Neural cell (in vitro differentiated cells): Measurements from ENCODE around the gene TMEM184B. TPM values are rescaled to one million over a fixed set of nuclear protein-coding genes. Genes with fewer than 3 reads are reported as not detected.

Experiments
- H2AFZ ChIP-seq: fragments of 200-600, 300-800 bp; sonication (generic), shearing (Covaris generic); 2 replicates; pipeline ENCODE4 v1.6.0; 2014; ENCODE audit warnings: low read depth, mild to moderate bottlenecking, antibody characterized with exemption, low read length, moderate library complexity
- H3F3A ChIP-seq: fragments of 200-600 bp; shearing (Covaris generic); 2 replicates; pipeline ENCODE4 v1.6.1; 2016; ENCODE audit warnings: mild to moderate bottlenecking, moderate library complexity, mixed read lengths, antibody characterized with exemption, low read length; ENCODE audit not compliant: insufficient read depth, poor library complexity, severe bottlenecking
- H3K27ac ChIP-seq: fragments of 200-600, 300-800 bp; sonication (generic), shearing (Covaris generic); 2 replicates; pipeline ENCODE4 v1.5.1; 2014; ENCODE audit warnings: mild to moderate bottlenecking, low read length, moderate library complexity
- H3K27me3 ChIP-seq: fragments of 300-800, 200-600 bp; sonication (generic), shearing (Covaris generic); 2 replicates; pipeline ENCODE4 v1.6.0; 2014; ENCODE audit warnings: mild to moderate bottlenecking, low read depth, low read length, moderate library complexity; ENCODE audit not compliant: insufficient read depth
- H3K36me3 ChIP-seq: fragments of 300-800, 200-600 bp; sonication (generic), shearing (Covaris generic); 2 replicates; pipeline ENCODE4 v1.5.1; 2014; ENCODE audit warnings: mild to moderate bottlenecking, antibody characterized with exemption, low read length, moderate library complexity; ENCODE audit not compliant: insufficient read depth
- H3K4me2 ChIP-seq: fragments of 300-800, 200-600 bp; sonication (generic), shearing (Covaris generic); 2 replicates; pipeline ENCODE4 v1.6.0; 2014; ENCODE audit warnings: mild to moderate bottlenecking, low read length
- H3K4me3 ChIP-seq: fragments of 300-800, 200-600 bp; sonication (generic), shearing (Covaris generic); 2 replicates; pipeline ENCODE4 v1.5.1; 2014; ENCODE audit warnings: mild to moderate bottlenecking, low read length, moderate library complexity
- H3K79me2 ChIP-seq: fragments of 200-600 bp; shearing (Covaris generic); replicated peaks from 2 replicates; pipeline ENCODE4 v1.6.0; 2014; ENCODE audit warnings: mild to moderate bottlenecking, low read length, moderate library complexity; ENCODE audit not compliant: insufficient read depth
- H3K9ac ChIP-seq: fragments of 300-800, 200-600 bp; sonication (generic), shearing (Covaris generic); 2 replicates; pipeline ENCODE4 v1.6.1; 2016; ENCODE audit warnings: mild to moderate bottlenecking, low read length, mixed read lengths
- H3K9me2 ChIP-seq: fragments of 200-600 bp; shearing (Covaris generic); 2 replicates; pipeline ENCODE4 v1.6.1; 2016; ENCODE audit warnings: mild to moderate bottlenecking, low read length, mixed read lengths; ENCODE audit not compliant: insufficient read depth
- H3K9me3 ChIP-seq: fragments of 200-600, 300-800 bp; sonication (generic), shearing (Covaris generic); 2 replicates; pipeline ENCODE4 v1.6.1; 2016; ENCODE audit warnings: mild to moderate bottlenecking, mixed run types, low read length, moderate library complexity, mixed read lengths
- H4K20me1 ChIP-seq: fragments of 200-600 bp; shearing (Covaris generic); 2 replicates; pipeline ENCODE4 v1.6.1; 2016; ENCODE audit warnings: mild to moderate bottlenecking, mixed run types; ENCODE audit not compliant: insufficient read depth
- EP300 ChIP-seq: fragments of 450-650 bp; conservative IDR thresholded peaks from 2 replicates; pipeline ENCODE4 v1.6.1; 2014; ENCODE audit warnings: antibody characterized with exemption, mild to moderate bottlenecking, moderate library complexity; ENCODE audit not compliant: poor library complexity, severe bottlenecking
- EZH2 ChIP-seq: fragments of 200-600, 300-800 bp; shearing (Covaris generic), sonication (generic); IDR thresholded peaks from 2 replicates; pipeline ENCODE4 v1.6.1; 2014; ENCODE audit warnings: antibody characterized with exemption, low read length, borderline replicate concordance, mild to moderate bottlenecking; ENCODE audit not compliant: insufficient read depth, poor library complexity, severe bottlenecking
- MXI1 ChIP-seq: fragments of 450-650 bp; conservative IDR thresholded peaks from 2 replicates; pipeline ENCODE4 v1.6.1; 2014; ENCODE audit warnings: antibody characterized with exemption, mild to moderate bottlenecking; ENCODE audit not compliant: poor library complexity, severe bottlenecking
- POLR2AphosphoS5 ChIP-seq: IDR thresholded peaks from 2 replicates; pipeline ENCODE4 v1.6.1; 2012
- RAD21 ChIP-seq: fragments of 450-650 bp; conservative IDR thresholded peaks from 2 replicates; pipeline ENCODE4 v1.6.1; 2014; ENCODE audit warnings: antibody characterized with exemption, mild to moderate bottlenecking, moderate library complexity
- SMC3 ChIP-seq: fragments of 450-650 bp; conservative IDR thresholded peaks from 2 replicates; pipeline ENCODE4 v1.6.1; 2014; ENCODE audit warnings: antibody characterized with exemption, mild to moderate bottlenecking, moderate library complexity; ENCODE audit not compliant: poor library complexity
- TAF1 ChIP-seq: IDR thresholded peaks from 2 replicates; pipeline ENCODE4 v1.6.1; 2012; ENCODE audit warnings: low read depth
- polyA plus RNA-seq: library from polyadenylated mRNA; depleted of rRNA; stranded (reverse); fragments of >200 nt; gene quantifications from 2 replicates; pipeline ENCODE4 v1.2.3, GENCODE V29; 2014
- TF ChIP-seq, protein P1 (sequence below): fragments of 450-650 bp; IDR thresholded peaks from 2 replicates; pipeline ENCODE4 v1.5.1; 2014; ENCODE audit warnings: antibody characterized with exemption, mild to moderate bottlenecking, moderate library complexity; ENCODE audit not compliant: poor library complexity, severe bottlenecking
- TF ChIP-seq, protein P2 (sequence below): IDR thresholded peaks from 2 replicates; pipeline ENCODE4 v1.6.1; 2012; ENCODE audit warnings: borderline replicate concordance

Gene TMEM184B
- polyA plus RNA-seq, 1 donor from 2014 or later: 19.7 TPM

DNA sequence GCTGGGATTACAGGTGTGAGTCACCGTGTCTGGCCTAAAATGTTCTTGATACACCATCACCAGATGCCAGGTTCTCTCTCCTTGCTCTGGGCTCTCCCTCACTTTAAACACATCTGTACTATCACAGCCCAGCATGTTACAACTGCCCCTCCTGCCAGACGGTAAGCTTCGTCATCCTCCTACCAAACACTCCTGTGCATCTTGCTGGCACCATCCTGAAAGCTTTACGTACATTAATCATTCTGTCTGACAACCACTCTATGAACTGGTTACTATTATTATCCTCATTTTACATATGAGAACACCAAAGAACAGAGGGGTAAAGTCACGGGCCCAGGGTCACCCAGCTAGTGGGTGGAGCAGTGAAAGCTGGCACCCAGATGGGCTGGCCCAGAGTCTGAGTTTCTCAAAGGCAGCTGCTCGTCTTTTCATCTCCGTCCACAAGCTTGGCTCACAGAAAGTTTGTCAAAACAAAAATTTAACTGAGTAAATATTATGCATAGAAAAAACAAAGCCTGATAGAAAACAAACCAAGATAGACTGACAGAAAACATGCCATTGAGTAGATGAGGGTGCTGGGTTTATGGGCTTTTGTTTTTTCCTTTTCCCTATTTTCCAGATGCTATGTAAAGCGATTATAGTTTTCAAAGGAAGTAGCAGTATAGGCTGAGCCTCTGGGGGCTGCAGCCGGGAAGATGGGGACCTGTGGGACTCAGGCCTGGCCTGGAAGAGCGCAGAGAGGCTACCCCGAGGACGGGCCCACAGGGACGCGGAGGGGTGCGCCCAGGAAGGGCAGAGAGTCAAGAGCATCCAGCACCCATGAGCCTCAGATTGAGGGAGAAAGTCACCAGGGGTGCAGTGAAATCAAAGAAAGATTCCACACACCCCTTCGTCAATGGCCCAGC, 100.6 kb downstream of the TMEM184B start:
- no peaks in the 10 kb centered on the region for H3K27me3 ChIP-seq
- no peaks in the 10 kb centered on the region for H3F3A ChIP-seq
- H3K4me2 ChIP-seq: no peak overlapping the region
- no peaks in the 10 kb centered on the region for H4K20me1 ChIP-seq
- no peak overlapping the region for H3K27ac ChIP-seq
- no peaks in the 10 kb centered on the region for H3K9me2 ChIP-seq
- no peaks in the 10 kb centered on the region for H3K79me2 ChIP-seq
- H3K4me3 ChIP-seq: no peak overlapping the region
- no peak overlapping the region for H2AFZ ChIP-seq
- H3K9me3 ChIP-seq: no peaks in the 10 kb centered on the region
- no peak for TF ChIP-seq SMC3
- no peak for TF ChIP-seq EP300
- no peak for TF ChIP-seq MXI1
- no peak for TF ChIP-seq TAF1
- TF ChIP-seq RAD21: no peak
- TF ChIP-seq, protein P1, sequence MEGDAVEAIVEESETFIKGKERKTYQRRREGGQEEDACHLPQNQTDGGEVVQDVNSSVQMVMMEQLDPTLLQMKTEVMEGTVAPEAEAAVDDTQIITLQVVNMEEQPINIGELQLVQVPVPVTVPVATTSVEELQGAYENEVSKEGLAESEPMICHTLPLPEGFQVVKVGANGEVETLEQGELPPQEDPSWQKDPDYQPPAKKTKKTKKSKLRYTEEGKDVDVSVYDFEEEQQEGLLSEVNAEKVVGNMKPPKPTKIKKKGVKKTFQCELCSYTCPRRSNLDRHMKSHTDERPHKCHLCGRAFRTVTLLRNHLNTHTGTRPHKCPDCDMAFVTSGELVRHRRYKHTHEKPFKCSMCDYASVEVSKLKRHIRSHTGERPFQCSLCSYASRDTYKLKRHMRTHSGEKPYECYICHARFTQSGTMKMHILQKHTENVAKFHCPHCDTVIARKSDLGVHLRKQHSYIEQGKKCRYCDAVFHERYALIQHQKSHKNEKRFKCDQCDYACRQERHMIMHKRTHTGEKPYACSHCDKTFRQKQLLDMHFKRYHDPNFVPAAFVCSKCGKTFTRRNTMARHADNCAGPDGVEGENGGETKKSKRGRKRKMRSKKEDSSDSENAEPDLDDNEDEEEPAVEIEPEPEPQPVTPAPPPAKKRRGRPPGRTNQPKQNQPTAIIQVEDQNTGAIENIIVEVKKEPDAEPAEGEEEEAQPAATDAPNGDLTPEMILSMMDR: no peak
- TF ChIP-seq EZH2: no peak
- TF ChIP-seq, protein P2, sequence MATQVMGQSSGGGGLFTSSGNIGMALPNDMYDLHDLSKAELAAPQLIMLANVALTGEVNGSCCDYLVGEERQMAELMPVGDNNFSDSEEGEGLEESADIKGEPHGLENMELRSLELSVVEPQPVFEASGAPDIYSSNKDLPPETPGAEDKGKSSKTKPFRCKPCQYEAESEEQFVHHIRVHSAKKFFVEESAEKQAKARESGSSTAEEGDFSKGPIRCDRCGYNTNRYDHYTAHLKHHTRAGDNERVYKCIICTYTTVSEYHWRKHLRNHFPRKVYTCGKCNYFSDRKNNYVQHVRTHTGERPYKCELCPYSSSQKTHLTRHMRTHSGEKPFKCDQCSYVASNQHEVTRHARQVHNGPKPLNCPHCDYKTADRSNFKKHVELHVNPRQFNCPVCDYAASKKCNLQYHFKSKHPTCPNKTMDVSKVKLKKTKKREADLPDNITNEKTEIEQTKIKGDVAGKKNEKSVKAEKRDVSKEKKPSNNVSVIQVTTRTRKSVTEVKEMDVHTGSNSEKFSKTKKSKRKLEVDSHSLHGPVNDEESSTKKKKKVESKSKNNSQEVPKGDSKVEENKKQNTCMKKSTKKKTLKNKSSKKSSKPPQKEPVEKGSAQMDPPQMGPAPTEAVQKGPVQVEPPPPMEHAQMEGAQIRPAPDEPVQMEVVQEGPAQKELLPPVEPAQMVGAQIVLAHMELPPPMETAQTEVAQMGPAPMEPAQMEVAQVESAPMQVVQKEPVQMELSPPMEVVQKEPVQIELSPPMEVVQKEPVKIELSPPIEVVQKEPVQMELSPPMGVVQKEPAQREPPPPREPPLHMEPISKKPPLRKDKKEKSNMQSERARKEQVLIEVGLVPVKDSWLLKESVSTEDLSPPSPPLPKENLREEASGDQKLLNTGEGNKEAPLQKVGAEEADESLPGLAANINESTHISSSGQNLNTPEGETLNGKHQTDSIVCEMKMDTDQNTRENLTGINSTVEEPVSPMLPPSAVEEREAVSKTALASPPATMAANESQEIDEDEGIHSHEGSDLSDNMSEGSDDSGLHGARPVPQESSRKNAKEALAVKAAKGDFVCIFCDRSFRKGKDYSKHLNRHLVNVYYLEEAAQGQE: no peak
- TF ChIP-seq POLR2AphosphoS5: no peak
- no peak overlapping the region for H3K9ac ChIP-seq
- H3K36me3 ChIP-seq: no peaks in the 10 kb centered on the region

DNA sequence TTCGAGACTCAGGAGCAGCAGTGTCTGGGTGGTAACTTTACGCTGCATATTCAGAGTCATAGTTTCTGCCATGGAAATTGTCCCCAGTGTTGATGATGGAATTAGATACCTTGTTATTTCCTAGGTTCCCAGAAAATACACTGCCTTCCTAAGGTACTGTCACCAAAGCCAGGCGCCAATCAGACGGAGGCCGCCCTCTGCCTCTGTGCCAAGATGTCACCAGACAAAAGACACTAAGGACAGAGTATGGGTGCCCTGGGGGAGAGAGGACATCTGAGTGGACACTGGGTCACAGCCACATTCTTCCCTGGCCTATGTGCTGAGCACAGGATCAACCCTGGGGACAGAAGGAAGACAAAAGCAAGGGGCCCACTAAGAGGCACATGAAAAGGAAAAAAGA, 102.3 kb downstream of the TMEM184B start:
- Histone ChIP-seq H3K27me3 (no peaks in the 10 kb centered on the region), H3K79me2 (no peaks in the 10 kb centered on the region), H3F3A (no peaks in the 10 kb centered on the region), H3K9me3 (no peaks in the 10 kb centered on the region), H3K9ac (no peak overlapping the region), H2AFZ (no peak overlapping the region), H3K27ac (no peak overlapping the region), H4K20me1 (no peaks in the 10 kb centered on the region), H3K4me3 (no peak overlapping the region), H3K36me3 (no peaks in the 10 kb centered on the region), H3K9me2 (no peaks in the 10 kb centered on the region), H3K4me2 (no peak overlapping the region)
- TF ChIP-seq MXI1: no peak
- TF ChIP-seq EZH2: no peak
- TF ChIP-seq POLR2AphosphoS5: no peak
- no peak for TF ChIP-seq RAD21
- TF ChIP-seq EP300: no peak
- TF ChIP-seq TAF1: no peak
- TF ChIP-seq SMC3: no peak
- TF ChIP-seq, protein P2: no peak
- TF ChIP-seq, protein P1: no peak
